ENCODE data around the gene UFM1. TPM values are rescaled to one million over a fixed set of nuclear protein-coding genes. Genes with fewer than 3 reads are reported as not detected.

The UFM1 gene
- total and polyA plus RNA-seq, 4 donors = 40.2 to 106 (median 47.3) TPM

DNA sequence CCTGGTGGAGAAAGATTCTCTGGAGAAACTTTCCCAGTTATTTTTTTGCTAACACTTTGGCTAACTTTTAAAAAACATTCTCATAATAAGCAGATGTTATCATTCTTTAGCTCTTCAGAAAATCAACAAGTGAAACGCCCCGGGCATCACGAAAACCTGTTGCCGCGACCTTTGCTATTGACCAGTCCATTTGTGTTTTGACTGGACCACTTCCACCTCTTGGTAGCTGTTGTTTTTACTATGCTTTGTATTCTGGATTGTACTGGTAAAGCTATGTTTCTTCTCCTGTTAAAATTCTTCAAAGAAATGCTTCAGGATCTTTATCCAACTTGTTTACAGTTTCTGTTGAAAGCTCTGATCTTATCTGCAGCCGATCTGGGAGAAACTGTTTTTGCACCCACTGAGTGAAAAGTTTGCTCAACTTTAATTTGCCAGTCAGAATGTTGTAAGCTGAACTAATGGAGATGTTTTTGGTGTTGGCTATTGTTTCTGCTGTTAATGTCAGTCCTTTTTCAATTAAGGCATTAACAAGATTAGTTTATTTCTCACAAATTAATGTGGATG is 23.3 kb downstream of the UFM1 start:
- WGBS, 2 donors = 54 to 55% methylated on average over 6 of the region's 6 CpGs
- ATAC-seq (ENCODE audit: insufficient read depth, low FRiP score) = no peak
- H3K27ac ChIP-seq (ENCODE audit: low read depth in 1 of 2, low read length in 1 of 2) = no peak overlapping the region
- no peak overlapping the region for H3K4me3 ChIP-seq
- no peak for DNase-seq
- TF ChIP-seq, protein P1, sequence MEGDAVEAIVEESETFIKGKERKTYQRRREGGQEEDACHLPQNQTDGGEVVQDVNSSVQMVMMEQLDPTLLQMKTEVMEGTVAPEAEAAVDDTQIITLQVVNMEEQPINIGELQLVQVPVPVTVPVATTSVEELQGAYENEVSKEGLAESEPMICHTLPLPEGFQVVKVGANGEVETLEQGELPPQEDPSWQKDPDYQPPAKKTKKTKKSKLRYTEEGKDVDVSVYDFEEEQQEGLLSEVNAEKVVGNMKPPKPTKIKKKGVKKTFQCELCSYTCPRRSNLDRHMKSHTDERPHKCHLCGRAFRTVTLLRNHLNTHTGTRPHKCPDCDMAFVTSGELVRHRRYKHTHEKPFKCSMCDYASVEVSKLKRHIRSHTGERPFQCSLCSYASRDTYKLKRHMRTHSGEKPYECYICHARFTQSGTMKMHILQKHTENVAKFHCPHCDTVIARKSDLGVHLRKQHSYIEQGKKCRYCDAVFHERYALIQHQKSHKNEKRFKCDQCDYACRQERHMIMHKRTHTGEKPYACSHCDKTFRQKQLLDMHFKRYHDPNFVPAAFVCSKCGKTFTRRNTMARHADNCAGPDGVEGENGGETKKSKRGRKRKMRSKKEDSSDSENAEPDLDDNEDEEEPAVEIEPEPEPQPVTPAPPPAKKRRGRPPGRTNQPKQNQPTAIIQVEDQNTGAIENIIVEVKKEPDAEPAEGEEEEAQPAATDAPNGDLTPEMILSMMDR (IDR thresholded peaks at IDR 0.05; ENCODE audit: control extremely low read depth, extremely low read depth) = no peak
- no peaks in the 10 kb centered on the region for H3K36me3 ChIP-seq (ENCODE audit: control insufficient read depth in 4 of 4, insufficient read depth in 4 of 4, low read length in 4 of 4)
- no peaks in the 10 kb centered on the region for H3K9me3 ChIP-seq (ENCODE audit: control insufficient read depth in 4 of 4, insufficient read depth in 3 of 4, low read length in 3 of 4)
- H3K27me3 ChIP-seq (ENCODE audit: control insufficient read depth in 3 of 3, insufficient read depth in 3 of 3, low read length in 2 of 3) = no peaks in the 10 kb centered on the region
- peaks cover 0 to 2% (median 0%) of the 10 kb centered on the region in 5 donors for H3K4me1 ChIP-seq (ENCODE audit: control insufficient read depth in 5 of 5, insufficient read depth in 5 of 5, low read length in 5 of 5)
- H3K9ac ChIP-seq (ENCODE audit: insufficient read depth in 1 of 2, low read length in 2 of 2) = no peak overlapping the region

DNA sequence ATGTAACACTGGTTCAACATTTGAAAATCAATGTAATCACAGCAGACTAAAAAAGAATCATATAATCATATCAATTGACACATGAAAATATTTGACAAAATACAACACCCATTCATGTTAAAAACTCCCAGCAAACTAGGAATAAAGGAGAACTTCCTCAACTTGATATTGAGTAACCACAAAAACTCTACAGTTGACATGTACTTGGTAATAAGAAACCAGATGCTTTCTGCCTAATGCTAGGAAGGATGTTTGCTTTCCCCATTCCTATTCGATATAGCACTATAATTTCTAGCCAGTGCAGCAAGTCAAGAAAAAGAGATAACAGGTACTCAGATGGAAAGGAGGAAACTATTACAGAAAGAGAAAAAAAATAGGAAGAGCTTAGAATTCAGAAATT is 26.9 kb downstream of the UFM1 start:
- Histone ChIP-seq H3K9me3 (ENCODE audit: control insufficient read depth in 4 of 4, insufficient read depth in 3 of 4, low read length in 3 of 4) (peaks cover 0 to 1% (median 0%) of the 10 kb centered on the region in 4 donors), H3K36me3 (ENCODE audit: control insufficient read depth in 4 of 4, insufficient read depth in 4 of 4, low read length in 4 of 4) (no peaks in the 10 kb centered on the region), H3K9ac (ENCODE audit: insufficient read depth in 1 of 2, low read length in 2 of 2) (no peak overlapping the region), H3K27me3 (ENCODE audit: control insufficient read depth in 3 of 3, insufficient read depth in 3 of 3, low read length in 2 of 3) (no peaks in the 10 kb centered on the region), H3K27ac (ENCODE audit: low read depth in 1 of 2, low read length in 1 of 2) (no peak overlapping the region), H3K4me1 (ENCODE audit: control insufficient read depth in 5 of 5, insufficient read depth in 5 of 5, low read length in 5 of 5) (peaks cover 0 to 13% (median 7%) of the 10 kb centered on the region in 5 donors), H3K4me3 (no peak overlapping the region)
- WGBS, 2 donors = 0 to 18% methylated on average over 1 of the region's 1 CpG
- ATAC-seq (ENCODE audit: insufficient read depth, low FRiP score) (no peak), DNase-seq (no peak)
- TF ChIP-seq, protein P1 (IDR thresholded peaks at IDR 0.05; ENCODE audit: control extremely low read depth, extremely low read depth) = no peak

DNA sequence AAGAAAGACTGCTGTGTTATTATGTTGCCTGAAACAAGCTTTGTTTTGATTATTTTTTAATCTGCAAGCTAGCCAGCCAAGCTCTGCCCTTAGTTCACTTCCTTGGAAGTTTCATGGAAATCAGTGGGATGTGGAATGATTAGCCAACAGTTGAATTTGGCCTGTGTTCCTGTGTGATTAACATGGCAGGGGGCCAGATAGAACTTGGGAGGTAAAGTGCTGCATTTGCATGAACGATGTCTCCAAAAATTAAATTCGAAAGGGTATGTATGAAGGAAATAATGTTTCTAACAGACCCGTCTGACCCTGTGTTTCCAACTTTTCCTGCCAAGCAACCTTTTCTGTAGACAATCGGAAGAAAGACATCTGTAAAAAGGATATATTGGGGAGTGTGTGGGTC is 32.2 kb downstream of the UFM1 start:
- Histone ChIP-seq H3K36me3 (ENCODE audit: control insufficient read depth in 4 of 4, insufficient read depth in 4 of 4, low read length in 4 of 4) (no peaks in the 10 kb centered on the region), H3K4me1 (ENCODE audit: control insufficient read depth in 5 of 5, insufficient read depth in 5 of 5, low read length in 5 of 5) (peaks cover 0 to 26% (median 7%) of the 10 kb centered on the region in 5 donors), H3K27me3 (ENCODE audit: control insufficient read depth in 3 of 3, insufficient read depth in 3 of 3, low read length in 2 of 3) (no peaks in the 10 kb centered on the region), H3K27ac (ENCODE audit: low read depth in 1 of 2, low read length in 1 of 2) (no peak overlapping the region), H3K9me3 (ENCODE audit: control insufficient read depth in 4 of 4, insufficient read depth in 3 of 4, low read length in 3 of 4) (peaks cover 0 to 1% (median 0%) of the 10 kb centered on the region in 4 donors), H3K9ac (ENCODE audit: insufficient read depth in 1 of 2, low read length in 2 of 2) (no peak overlapping the region), H3K4me3 (no peak overlapping the region)
- 63 to 86% methylated on average over 4 of the region's 4 CpGs for WGBS, 2 donors
- DNase-seq = peak; percentile 81 to 94 (median 93)
- TF ChIP-seq, protein P1 (IDR thresholded peaks at IDR 0.05; ENCODE audit: control extremely low read depth, extremely low read depth) = no peak
- ATAC-seq (ENCODE audit: insufficient read depth, low FRiP score) = no peak

DNA sequence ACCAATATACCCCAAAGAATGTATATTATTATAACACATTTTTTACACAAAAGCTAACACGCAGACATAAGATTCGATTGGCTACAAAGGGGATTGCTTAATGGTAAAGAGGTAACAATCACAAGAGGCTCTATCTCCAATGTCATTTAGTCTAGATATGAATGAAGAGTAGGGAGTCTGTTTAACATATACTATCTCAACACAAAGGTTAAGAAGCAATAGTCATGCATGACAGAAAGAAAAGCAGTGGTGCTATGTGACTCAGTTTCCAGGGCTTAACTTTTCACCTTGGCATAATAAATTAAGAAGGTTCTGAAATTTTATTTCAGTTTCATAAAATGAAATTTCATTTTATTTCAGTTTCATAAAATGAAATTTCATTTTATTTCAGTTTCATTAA is 33.3 kb downstream of the UFM1 start:
- TF ChIP-seq, protein P1 (IDR thresholded peaks at IDR 0.05; ENCODE audit: control extremely low read depth, extremely low read depth) = no peak
- Histone ChIP-seq H3K4me3 (no peak overlapping the region), H3K9me3 (ENCODE audit: control insufficient read depth in 4 of 4, insufficient read depth in 3 of 4, low read length in 3 of 4) (peaks cover 0 to 1% (median 0%) of the 10 kb centered on the region in 4 donors), H3K36me3 (ENCODE audit: control insufficient read depth in 4 of 4, insufficient read depth in 4 of 4, low read length in 4 of 4) (no peaks in the 10 kb centered on the region), H3K27me3 (ENCODE audit: control insufficient read depth in 3 of 3, insufficient read depth in 3 of 3, low read length in 2 of 3) (no peaks in the 10 kb centered on the region), H3K4me1 (ENCODE audit: control insufficient read depth in 5 of 5, insufficient read depth in 5 of 5, low read length in 5 of 5) (peaks cover 0 to 26% (median 7%) of the 10 kb centered on the region in 5 donors), H3K27ac (ENCODE audit: low read depth in 1 of 2, low read length in 1 of 2) (no peak overlapping the region), H3K9ac (ENCODE audit: insufficient read depth in 1 of 2, low read length in 2 of 2) (no peak overlapping the region)
- DNase-seq (peak in 1 of 3 donors; percentile 30), ATAC-seq (ENCODE audit: insufficient read depth, low FRiP score) (no peak)
- WGBS, 2 donors = 84 to 93% methylated on average over 2 of the region's 2 CpGs

Measured in lung (tissue), 12 donors.